B cell (primary cell): Measurements from ENCODE around the gene CELF2. TPM values are rescaled to one million over a fixed set of nuclear protein-coding genes. Genes with fewer than 3 reads are reported as not detected.

Source experiments
- ATAC-seq: fragments of 200-7000 bp; cut with Tn5 transposase; one replicate; pipeline ENCODE4 v1.10.0; 2021; ENCODE audit warnings: low read depth, mild to moderate bottlenecking, moderate number of reproducible peaks, moderate library complexity
- CTCF ChIA-PET: fragments of 350-600 bp; sonication (Branson Sonifier 250); formaldehyde crosslinking; loops from one replicate; lab custom pipeline; 2021; ENCODE audit warnings: antibody characterized with exemption, inconsistent platforms; lab: Charles Lee
- POLR2A ChIA-PET: fragments of 350-600 bp; sonication (Branson Sonifier 250); formaldehyde crosslinking; loops from one replicate; lab custom pipeline; 2021; ENCODE audit warnings: antibody characterized with exemption; lab: Charles Lee
- DNase-seq: peaks from one replicate; pipeline ENCODE4 v3.0.0; 2013
- H2AFZ ChIP-seq: 2 replicates; pipeline ENCODE4 v1.6.1; 2012; ENCODE audit warnings: mild to moderate bottlenecking, low read depth, low read length; ENCODE audit not compliant: insufficient read depth, poor library complexity, severe bottlenecking
- H3K27ac ChIP-seq, 2 donors: 1 replicate in 1 of 2; 2 replicates in 1 of 2; pipeline ENCODE4 v1.5.1; 2012 to 2013; ENCODE audit warnings: low read length in 2 of 2, mild to moderate bottlenecking in 2 of 2, moderate library complexity in 1 of 2
- H3K27me3 ChIP-seq, 4 experiments: fragments of 200-600 bp in 1 of 4; sonication (generic) in 1 of 4; replicated peaks in 1 of 4; 1 replicate in 2 of 4; 2 replicates in 2 of 4; pipeline versions ENCODE4 v1.6.1 to v1.7.0; 2013 to 2016; ENCODE audit warnings: low read length in 3 of 4, mild to moderate bottlenecking in 2 of 4, mixed read lengths in 1 of 4, moderate library complexity in 1 of 4; ENCODE audit not compliant: insufficient read depth in 4 of 4, control insufficient read depth in 3 of 4; ENCODE audit errors: control extremely low read depth in 1 of 4
- H3K36me3 ChIP-seq, 2 experiments: replicated peaks in 1 of 2; 1 replicate in 1 of 2; 2 replicates in 1 of 2; pipeline versions ENCODE4 v1.6.1 to v1.7.1; 2013; ENCODE audit warnings: low read length in 1 of 2; ENCODE audit not compliant: insufficient read depth in 2 of 2, control insufficient read depth in 1 of 2; ENCODE audit errors: control extremely low read depth in 1 of 2, extremely low read depth in 1 of 2
- H3K4me1 ChIP-seq, 2 donors: fragments of 200-600 bp in 1 of 2; sonication (generic) in 1 of 2; 1 replicate in 1 of 2; 2 replicates in 1 of 2; pipeline versions ENCODE4 v1.5.1 to v1.6.1; 2013 to 2017; ENCODE audit warnings: low read length in 2 of 2; ENCODE audit not compliant: control insufficient read depth in 2 of 2, insufficient read depth in 2 of 2
- H3K4me2 ChIP-seq: replicated peaks from 2 replicates; pipeline ENCODE3; 2012; ENCODE audit warnings: mild to moderate bottlenecking, low read depth, low read length; ENCODE audit not compliant: poor library complexity, severe bottlenecking
- H3K4me3 ChIP-seq, 5 experiments: fragments of 200-600 bp in 1 of 5; sonication (generic) in 1 of 5; 1 replicate in 3 of 5; 2 replicates in 2 of 5; pipeline versions ENCODE4 v1.5.1 to v1.7.0; 2011 to 2016; ENCODE audit warnings: low read length in 4 of 5, mild to moderate bottlenecking in 4 of 5, low read depth in 2 of 5, control low read depth in 1 of 5, moderate library complexity in 1 of 5; ENCODE audit not compliant: insufficient read depth in 1 of 5; ENCODE audit errors: control extremely low read depth in 1 of 5, extremely low read depth in 1 of 5
- H3K79me2 ChIP-seq: fragments of 200-600 bp; sonication (generic); one replicate; pipeline ENCODE4 v1.6.0; 2016; ENCODE audit warnings: low read length; ENCODE audit not compliant: control insufficient read depth, insufficient read depth
- H3K9ac ChIP-seq: fragments of 200-600 bp; sonication (generic); 2 replicates; pipeline ENCODE4 v1.6.1; 2017; ENCODE audit warnings: mild to moderate bottlenecking, low read length, moderate library complexity
- H3K9me3 ChIP-seq, 3 donors: one replicate each; pipeline versions ENCODE4 v1.6.1 to v1.7.1; 2013; ENCODE audit warnings: low read length in 2 of 3; ENCODE audit not compliant: control insufficient read depth in 2 of 3, insufficient read depth in 1 of 3; ENCODE audit errors: control extremely low read depth in 1 of 3
- H4K20me1 ChIP-seq: 2 replicates; pipeline ENCODE4 v1.6.0; 2012; ENCODE audit warnings: mild to moderate bottlenecking, low read length; ENCODE audit not compliant: insufficient read depth, control insufficient read depth, poor library complexity, severe bottlenecking
- H3K27ac Mint-ChIP-seq: one replicate; pipeline ENCODE4 v1.8.0; 2021; ENCODE audit warnings: mixed read lengths
- H3K27me3 Mint-ChIP-seq: one replicate; pipeline ENCODE4 v1.8.0; 2021; ENCODE audit warnings: mixed read lengths
- H3K4me1 Mint-ChIP-seq: one replicate; pipeline ENCODE4 v1.8.0; 2021; ENCODE audit warnings: mixed read lengths
- H3K4me3 Mint-ChIP-seq: one replicate; pipeline ENCODE4 v1.8.0; 2021; ENCODE audit warnings: mixed read lengths
- H3K9me3 Mint-ChIP-seq: one replicate; pipeline ENCODE4 v1.8.0; 2022; ENCODE audit warnings: mixed read lengths; ENCODE audit not compliant: insufficient read depth
- EZH2 ChIP-seq: IDR thresholded peaks from 2 replicates; pipeline ENCODE4 v1.6.1; 2012; ENCODE audit warnings: borderline replicate concordance, low read depth, mild to moderate bottlenecking, moderate library complexity, low read length; ENCODE audit not compliant: insufficient read depth, poor library complexity, severe bottlenecking
- WGBS: methylation state at CpG from one replicate; pipeline ENCODE4 v1.1.5; 2013; ENCODE audit warnings: missing lambda C conversion rate; ENCODE audit not compliant: insufficient coverage; 5-methylcytosine and 5-hydroxymethylcytosine counted together
- intact Hi-C: fragments of 100-400 bp; cut with micrococcal nuclease; formaldehyde crosslinking; loops from one replicate; pipeline ENCODE4 v1.10.0; 2022
- polyA plus RNA-seq: library from polyadenylated mRNA; depleted of rRNA; stranded (reverse); fragments of >200 nt; gene quantifications from 2 replicates; pipeline ENCODE4 v1.2.3, GENCODE V29; 2012
- total RNA-seq, 2 donors: library from RNA; stranded (reverse); fragments of 120-200 nt in 1 of 2; gene quantifications; 1 replicate in 1 of 2; 2 replicates in 1 of 2; pipeline versions ENCODE4 v1.2.3 to v1.2.4, GENCODE V29; 2013 to 2022
- TF ChIP-seq, protein P1 (sequence below): fragments of 200-600 bp; IDR thresholded peaks from one replicate; pipeline ENCODE4 v1.8.0; 2022; ENCODE audit warnings: antibody characterized with exemption, mild to moderate bottlenecking

CELF2 gene
- total and polyA plus RNA-seq, 2 donors (not counting 1 experiment from before 2014, with no cell fraction given) = 59.5 to 112 TPM

DNA sequence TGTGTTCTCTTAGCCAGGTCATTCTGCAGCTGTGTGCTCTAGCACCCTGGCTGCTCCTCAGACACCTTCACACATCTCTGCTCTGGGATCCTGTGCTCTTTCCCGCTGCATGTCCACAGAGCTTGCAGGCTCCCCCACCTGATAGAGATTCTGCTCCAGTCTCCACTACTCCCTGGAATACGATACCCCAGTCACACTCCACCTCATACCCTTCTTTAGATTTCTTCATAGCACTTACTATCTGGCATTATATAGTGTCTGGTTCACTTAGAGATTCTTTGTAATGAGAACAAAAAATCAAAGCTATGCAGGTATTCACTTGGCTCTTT is 88.0 kb downstream of the CELF2 start:
- H3K27ac Mint-ChIP-seq = no peak overlapping the region
- DNase-seq (no peak), ATAC-seq (no peak)
- Histone ChIP-seq H3K27me3 (no peaks in the 10 kb centered on the region), H3K4me3 (no peak overlapping the region), H4K20me1 (no peaks in the 10 kb centered on the region), H3K4me1 (peaks cover 0 to 4% of the 10 kb centered on the region in 2 donors), H3K27ac (no peak overlapping the region), H3K4me2 (no peak overlapping the region), H3K36me3 (no peaks in the 10 kb centered on the region), H3K79me2 (no peaks in the 10 kb centered on the region), H2AFZ (no peak overlapping the region), H3K9me3 (no peaks in the 10 kb centered on the region), H3K9ac (no peak overlapping the region)
- peaks cover 11% of the 10 kb centered on the region for H3K27me3 Mint-ChIP-seq
- no peak overlapping the region for H3K4me3 Mint-ChIP-seq
- TF ChIP-seq, protein P1, sequence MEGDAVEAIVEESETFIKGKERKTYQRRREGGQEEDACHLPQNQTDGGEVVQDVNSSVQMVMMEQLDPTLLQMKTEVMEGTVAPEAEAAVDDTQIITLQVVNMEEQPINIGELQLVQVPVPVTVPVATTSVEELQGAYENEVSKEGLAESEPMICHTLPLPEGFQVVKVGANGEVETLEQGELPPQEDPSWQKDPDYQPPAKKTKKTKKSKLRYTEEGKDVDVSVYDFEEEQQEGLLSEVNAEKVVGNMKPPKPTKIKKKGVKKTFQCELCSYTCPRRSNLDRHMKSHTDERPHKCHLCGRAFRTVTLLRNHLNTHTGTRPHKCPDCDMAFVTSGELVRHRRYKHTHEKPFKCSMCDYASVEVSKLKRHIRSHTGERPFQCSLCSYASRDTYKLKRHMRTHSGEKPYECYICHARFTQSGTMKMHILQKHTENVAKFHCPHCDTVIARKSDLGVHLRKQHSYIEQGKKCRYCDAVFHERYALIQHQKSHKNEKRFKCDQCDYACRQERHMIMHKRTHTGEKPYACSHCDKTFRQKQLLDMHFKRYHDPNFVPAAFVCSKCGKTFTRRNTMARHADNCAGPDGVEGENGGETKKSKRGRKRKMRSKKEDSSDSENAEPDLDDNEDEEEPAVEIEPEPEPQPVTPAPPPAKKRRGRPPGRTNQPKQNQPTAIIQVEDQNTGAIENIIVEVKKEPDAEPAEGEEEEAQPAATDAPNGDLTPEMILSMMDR = no peak
- TF ChIP-seq EZH2 = no peak
- CTCF ChIA-PET = interaction anchor here (1.0 kb wide), 1 partner anchor 11 kb away, joined by 3 read pairs; no protein-coding TSS in a partner anchor
- intact Hi-C loops = no loop called here
- 100% methylated on average over 1 of the region's 2 CpGs for WGBS
- POLR2A ChIA-PET = no interaction called here
- H3K4me1 Mint-ChIP-seq = peaks cover 18% of the 10 kb centered on the region
- no peaks in the 10 kb centered on the region for H3K9me3 Mint-ChIP-seq

DNA sequence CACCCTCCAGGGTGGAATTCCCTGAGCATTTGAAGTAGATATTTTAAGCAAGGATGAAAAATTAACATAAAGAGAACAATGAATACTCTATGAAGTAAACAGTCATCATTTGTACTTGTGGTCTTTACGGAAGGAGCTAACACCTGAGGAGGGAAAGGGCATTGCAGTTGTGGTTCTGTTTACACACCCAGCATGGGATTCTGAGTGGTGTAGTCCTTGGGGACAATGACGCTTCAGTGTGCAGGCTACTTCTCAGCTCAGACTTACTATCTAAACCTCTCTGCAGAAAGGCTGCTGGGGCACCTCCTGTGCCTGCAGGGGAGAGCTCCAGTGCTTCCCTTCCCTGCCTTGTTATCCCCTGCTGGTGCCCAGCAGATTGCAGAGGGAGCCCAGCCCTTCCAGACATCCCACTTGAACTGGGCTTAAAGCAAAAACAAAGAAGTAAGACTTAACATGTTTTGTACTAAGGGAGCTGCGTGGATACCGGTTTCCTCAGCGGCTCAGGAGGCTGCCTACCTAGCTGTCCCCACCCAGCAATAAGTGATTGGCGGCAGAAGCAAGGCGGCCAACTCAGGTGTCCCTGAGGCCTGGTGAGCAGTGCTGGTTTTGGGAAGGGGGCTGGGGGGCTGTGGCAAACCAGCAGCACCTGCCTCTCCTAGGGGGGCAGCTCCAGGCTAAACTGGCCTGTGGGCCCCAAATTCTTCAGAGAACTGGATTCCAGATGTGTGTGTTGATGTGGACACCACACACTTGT is 89.1 kb downstream of the CELF2 start:
- ATAC-seq = peak; percentile 39
- POLR2A ChIA-PET = no interaction called here

More for the DNA sequence above, 89.1 kb downstream of the CELF2 start:
- Histone ChIP-seq H3K27ac (no peak overlapping the region), H3K36me3 (no peaks in the 10 kb centered on the region), H3K9ac (no peak overlapping the region), H3K4me2 (no peak overlapping the region), H3K79me2 (no peaks in the 10 kb centered on the region), H2AFZ (no peak overlapping the region), H3K9me3 (no peaks in the 10 kb centered on the region), H3K4me1 (peaks cover 0 to 4% of the 10 kb centered on the region in 2 donors), H3K4me3 (no peak overlapping the region), H4K20me1 (no peaks in the 10 kb centered on the region), H3K27me3 (no peaks in the 10 kb centered on the region)
- intact Hi-C loops = no loop called here
- Mint-ChIP-seq H3K4me1 (peaks cover 18% of the 10 kb centered on the region), H3K9me3 (no peaks in the 10 kb centered on the region), H3K4me3 (no peak overlapping the region), H3K27me3 (peaks cover 6% of the 10 kb centered on the region), H3K27ac (no peak overlapping the region)
- DNase-seq = no peak
- TF ChIP-seq, protein P1 = no peak
- no peak for TF ChIP-seq EZH2
- 62% methylated on average over 3 of the region's 7 CpGs for WGBS
- CTCF ChIA-PET = interaction anchor here (0.7 to 1.5 kb wide), 3 partner anchors 13 to 163 kb away, joined by 3 to 8 read pairs (median 3); no protein-coding TSS in a partner anchor
